MM.1S (cell line): Measurements from ENCODE around the gene VPS8.
A peak's percentile ranks its signal among the peaks of the same experiment; 100 is the strongest.

Source experiments
- DNase-seq: peaks from one replicate; pipeline ENCODE4 v3.0.0-alpha.2; 2015
- H2AFZ ChIP-seq: fragments of 300-600 bp; sonication (generic); 2 replicates; pipeline ENCODE4 v1.6.0; 2016; ENCODE audit warnings: antibody characterized with exemption, low read length
- H3F3A ChIP-seq: fragments of 300-600 bp; sonication (generic); 2 replicates; pipeline ENCODE4 v1.6.1; 2016; ENCODE audit warnings: mild to moderate bottlenecking, antibody characterized with exemption, low read length, moderate library complexity, mixed read lengths; ENCODE audit not compliant: insufficient read depth
- H3K27ac ChIP-seq: fragments of 300-600 bp; sonication (generic); 2 replicates; pipeline ENCODE4 v1.5.1; 2016; ENCODE audit warnings: mild to moderate bottlenecking, low read length
- H3K27me3 ChIP-seq: fragments of 300-600 bp; sonication (generic); replicated peaks from 2 replicates; pipeline ENCODE4 v1.6.0; 2016; ENCODE audit warnings: low read length; ENCODE audit not compliant: insufficient read depth
- H3K36me3 ChIP-seq: fragments of 300-600 bp; sonication (generic); replicated peaks from 2 replicates; pipeline ENCODE4 v1.6.1; 2016; ENCODE audit warnings: mild to moderate bottlenecking, low read length, mixed read lengths; ENCODE audit not compliant: insufficient read depth
- H3K4me1 ChIP-seq: fragments of 300-600 bp; sonication (generic); 2 replicates; pipeline ENCODE4 v1.6.1; 2016; ENCODE audit warnings: low read length, mixed read lengths
- H3K4me2 ChIP-seq: fragments of 300-600 bp; sonication (generic); 2 replicates; pipeline ENCODE4 v1.6.0; 2016; ENCODE audit warnings: low read depth, low read length
- H3K4me3 ChIP-seq: fragments of 300-600 bp; sonication (generic); 2 replicates; pipeline ENCODE4 v1.5.1; 2016; ENCODE audit warnings: low read length, mixed read lengths
- H3K79me2 ChIP-seq: fragments of 300-600 bp; sonication (generic); 2 replicates; pipeline ENCODE4 v1.6.1; 2016; ENCODE audit warnings: mixed run types, low read length, mixed read lengths
- H3K9ac ChIP-seq: fragments of 300-600 bp; sonication (generic); 2 replicates; pipeline ENCODE4 v1.6.1; 2016; ENCODE audit warnings: low read length, mixed read lengths
- H3K9me2 ChIP-seq: fragments of 300-600 bp; sonication (generic); replicated peaks from 2 replicates; pipeline ENCODE4 v1.6.1; 2016; ENCODE audit warnings: mild to moderate bottlenecking, low read length, mixed read lengths; ENCODE audit not compliant: insufficient read depth
- H3K9me3 ChIP-seq: fragments of 300-600 bp; sonication (generic); replicated peaks from 2 replicates; pipeline ENCODE4 v1.6.1; 2016; ENCODE audit warnings: mild to moderate bottlenecking, low read length, mixed read lengths; ENCODE audit not compliant: insufficient read depth
- H4K20me1 ChIP-seq: fragments of 300-600 bp; sonication (generic); 2 replicates; pipeline ENCODE4 v1.6.1; 2016; ENCODE audit warnings: mild to moderate bottlenecking, low read length, moderate library complexity, mixed read lengths; ENCODE audit not compliant: insufficient read depth
- CTCF ChIP-seq: fragments of 300-600 bp; sonication (generic); IDR thresholded peaks from 2 replicates; pipeline ENCODE4 v1.5.1; 2016; ENCODE audit warnings: antibody characterized with exemption, low read length, mixed read lengths
- EZH2 ChIP-seq: fragments of 300-600 bp; sonication (generic); optimal IDR thresholded peaks from 2 replicates; pipeline ENCODE3; 2017; ENCODE audit warnings: low read depth, mild to moderate bottlenecking, antibody characterized with exemption, low read length, mixed read lengths
- EZH2phosphoT487 ChIP-seq: fragments of 300-600 bp; sonication (generic); IDR thresholded peaks from 2 replicates; pipeline ENCODE4 v1.6.1; 2018; ENCODE audit warnings: antibody characterized with exemption, low read length

Gene VPS8

GRCh38 chr3:184884359-184885017, 72.5 kb downstream of the VPS8 start:
- Histone ChIP-seq H3K4me1 (peaks cover 18% of the 10 kb centered on the region), H2AFZ (peak overlapping the region; percentile 32), H3K4me2 (peak overlapping the region; percentile 53), H3K4me3 (peak overlapping the region; percentile 12; the same call in 1 of the 2 replicates), H3F3A (peaks cover 15% of the 10 kb centered on the region), H3K27me3 (no peaks in the 10 kb centered on the region), H3K27ac (peak overlapping the region; percentile 63; the same call in 1 of the 2 replicates), H3K36me3 (no peaks in the 10 kb centered on the region), H3K9me3 (no peaks in the 10 kb centered on the region), H3K9ac (peak overlapping the region; percentile 20; the same call in 1 of the 2 replicates), H4K20me1 (no peaks in the 10 kb centered on the region), H3K9me2 (no peaks in the 10 kb centered on the region), H3K79me2 (no peaks in the 10 kb centered on the region)
- no peak for TF ChIP-seq EZH2phosphoT487
- TF ChIP-seq EZH2 = no peak
- TF ChIP-seq CTCF = no peak
- peak; percentile 73 for DNase-seq

GRCh38 chr3:184885112-184885511, 73.1 kb downstream of the VPS8 start:
- TF ChIP-seq CTCF = no peak
- TF ChIP-seq EZH2 = no peak
- TF ChIP-seq EZH2phosphoT487 = no peak
- no peak for DNase-seq

GRCh38 chr3:184887574-184887973, 75.6 kb downstream of the VPS8 start:
- H3K4me1 ChIP-seq = peaks cover 18% of the 10 kb centered on the region
- H3K9me2 ChIP-seq = no peaks in the 10 kb centered on the region
- H4K20me1 ChIP-seq = no peaks in the 10 kb centered on the region
- H3K4me2 ChIP-seq = no peak overlapping the region
- H3F3A ChIP-seq = peaks cover 15% of the 10 kb centered on the region
- TF ChIP-seq EZH2 (no peak), CTCF (no peak)
- H3K9me3 ChIP-seq = no peaks in the 10 kb centered on the region
- no peak for DNase-seq
- no peak overlapping the region for H3K4me3 ChIP-seq
- no peaks in the 10 kb centered on the region for H3K36me3 ChIP-seq
- no peak overlapping the region for H2AFZ ChIP-seq
- no peak overlapping the region for H3K27ac ChIP-seq
- H3K79me2 ChIP-seq = no peaks in the 10 kb centered on the region
- H3K27me3 ChIP-seq = no peaks in the 10 kb centered on the region
- no peak overlapping the region for H3K9ac ChIP-seq

More at GRCh38 chr3:184885112-184885511, 73.1 kb downstream of the VPS8 start:
- H3K9ac ChIP-seq = peak overlapping the region; percentile 20; the same call in 1 of the 2 replicates
- no peaks in the 10 kb centered on the region for H3K79me2 ChIP-seq
- peak overlapping the region; percentile 63; the same call in 1 of the 2 replicates for H3K27ac ChIP-seq
- H3K9me3 ChIP-seq = no peaks in the 10 kb centered on the region
- no peaks in the 10 kb centered on the region for H3K27me3 ChIP-seq
- peak overlapping the region; percentile 12; the same call in 1 of the 2 replicates for H3K4me3 ChIP-seq
- H3K4me1 ChIP-seq = peaks cover 18% of the 10 kb centered on the region
- H3F3A ChIP-seq = peaks cover 15% of the 10 kb centered on the region
- no peaks in the 10 kb centered on the region for H4K20me1 ChIP-seq
- peak overlapping the region; percentile 53 for H3K4me2 ChIP-seq
- no peaks in the 10 kb centered on the region for H3K9me2 ChIP-seq
- H3K36me3 ChIP-seq = no peaks in the 10 kb centered on the region
- H2AFZ ChIP-seq = peak overlapping the region; percentile 32
